Renal cortical epithelial cell (primary cell): ENCODE results near the gene CLBA1. TPM values are rescaled to one million over a fixed set of nuclear protein-coding genes. Genes with fewer than 3 reads are reported as not detected.

ENCODE experiments used
- DNase-seq: peaks from one replicate; pipeline ENCODE4 v3.0.0-alpha.2; 2011; ENCODE audit warnings: low read depth
- total RNA-seq: library from RNA; depleted of rRNA; stranded (reverse); fragments of >200 nt; gene quantifications from 2 replicates; pipeline ENCODE4 v1.2.3, GENCODE V29; 2014

The CLBA1 gene
- total RNA-seq, 1 donor from 2014 or later: 17.8 TPM

- DNase-seq: peak; percentile 74
Observed at GRCh38 chr14:104979758-104980610, 5.6 kb upstream of the CLBA1 start.

- no peak for DNase-seq
Observed at GRCh38 chr14:104980611-104981531, 4.7 kb upstream of the CLBA1 start.

- no peak for DNase-seq
Observed at GRCh38 chr14:104981699-104982541, 3.7 kb upstream of the CLBA1 start.

- no peak for DNase-seq
Observed at GRCh38 chr14:104982548-104983230, 2.9 kb upstream of the CLBA1 start.

GRCh38 chr14:104983231-104983721 is 2.3 kb upstream of the CLBA1 start:
- DNase-seq: no peak

- no peak for DNase-seq
Observed at GRCh38 chr14:104984056-104984894, 1.3 kb upstream of the CLBA1 start.

- no peak for DNase-seq
Observed at GRCh38 chr14:104986487-104987164, 1.0 kb downstream of the CLBA1 start.

GRCh38 chr14:104989236-104989950 is 3.8 kb downstream of the CLBA1 start:
- DNase-seq: no peak

GRCh38 chr14:104989951-104990303 is 4.3 kb downstream of the CLBA1 start:
- DNase-seq: no peak

- DNase-seq: no peak
Observed at GRCh38 chr14:104991896-104992230, 6.3 kb downstream of the CLBA1 start.

- DNase-seq: no peak
Observed at GRCh38 chr14:104992501-104992900, 6.9 kb downstream of the CLBA1 start.

GRCh38 chr14:104993306-104993705 is 7.7 kb downstream of the CLBA1 start:
- no peak for DNase-seq

GRCh38 chr14:104993808-104994591 is 8.4 kb downstream of the CLBA1 start:
- no peak for DNase-seq

GRCh38 chr14:104994978-104995377 is 9.4 kb downstream of the CLBA1 start:
- DNase-seq: no peak

- no peak for DNase-seq
Observed at GRCh38 chr14:104996032-104996431, 10.4 kb downstream of the CLBA1 start.

GRCh38 chr14:104996483-104996882 is 10.9 kb downstream of the CLBA1 start:
- DNase-seq: no peak

GRCh38 chr14:104998801-104999200 is 13.2 kb downstream of the CLBA1 start:
- no peak for DNase-seq

- no peak for DNase-seq
Observed at GRCh38 chr14:104999361-104999760, 13.8 kb downstream of the CLBA1 start.
